GM23248 (cell line): Measurements from ENCODE around the gene KDM2A. TPM values are rescaled to one million over a fixed set of nuclear protein-coding genes. Genes with fewer than 3 reads are reported as not detected.

ENCODE experiments used
- DNase-seq: peaks from one replicate; pipeline ENCODE4 v3.0.0-alpha.2; 2015
- H2AFZ ChIP-seq: fragments of 200-600 bp; sonication (generic); 2 replicates; pipeline ENCODE4 v1.6.1; 2016; ENCODE audit warnings: antibody characterized with exemption
- H3F3A ChIP-seq: fragments of 200-600 bp; sonication (generic); 2 replicates; pipeline ENCODE4 v1.6.1; 2016; ENCODE audit warnings: mild to moderate bottlenecking, antibody characterized with exemption, mixed run types; ENCODE audit not compliant: insufficient read depth
- H3K27ac ChIP-seq: fragments of 200-600 bp; sonication (generic); 2 replicates; pipeline ENCODE4 v1.5.1; 2016; ENCODE audit warnings: mild to moderate bottlenecking
- H3K27me3 ChIP-seq: fragments of 200-600 bp; sonication (generic); replicated peaks from 2 replicates; pipeline ENCODE4 v1.6.1; 2016; ENCODE audit warnings: mild to moderate bottlenecking; ENCODE audit not compliant: insufficient read depth
- H3K36me3 ChIP-seq: fragments of 200-600 bp; sonication (generic); 2 replicates; pipeline ENCODE4 v1.6.1; 2016; ENCODE audit warnings: low read depth, mild to moderate bottlenecking
- H3K4me1 ChIP-seq: fragments of 200-600 bp; sonication (generic); 2 replicates; pipeline ENCODE4 v1.6.1; 2016; ENCODE audit warnings: mild to moderate bottlenecking; ENCODE audit not compliant: insufficient read depth
- H3K4me2 ChIP-seq: fragments of 200-600 bp; sonication (generic); one replicate; pipeline ENCODE4 v1.6.1; 2016; ENCODE audit warnings: mild to moderate bottlenecking; ENCODE audit not compliant: unreplicated experiment
- H3K4me3 ChIP-seq: fragments of 200-600 bp; sonication (generic); 2 replicates; pipeline ENCODE4 v1.5.1; 2016; ENCODE audit warnings: mild to moderate bottlenecking
- H3K79me2 ChIP-seq: fragments of 200-600 bp; sonication (generic); 2 replicates; pipeline ENCODE4 v1.6.1; 2016; ENCODE audit warnings: mild to moderate bottlenecking; ENCODE audit not compliant: insufficient read depth
- H3K9ac ChIP-seq: fragments of 200-600 bp; sonication (generic); 2 replicates; pipeline ENCODE4 v1.6.1; 2016; ENCODE audit warnings: mild to moderate bottlenecking
- H3K9me2 ChIP-seq: fragments of 200-600 bp; sonication (generic); 2 replicates; pipeline ENCODE4 v1.6.1; 2016; ENCODE audit warnings: mixed run types, mild to moderate bottlenecking, moderate library complexity; ENCODE audit not compliant: insufficient read depth
- H3K9me3 ChIP-seq: fragments of 200-600 bp; sonication (generic); one replicate; pipeline ENCODE4 v1.6.1; 2017; ENCODE audit warnings: low read depth
- H4K20me1 ChIP-seq: fragments of 200-600 bp; sonication (generic); 2 replicates; pipeline ENCODE4 v1.6.0; 2016; ENCODE audit not compliant: insufficient read depth
- EZH2 ChIP-seq: fragments of 200-600 bp; sonication (generic); IDR thresholded peaks from 2 replicates; pipeline ENCODE4 v1.6.1; 2018; ENCODE audit warnings: antibody characterized with exemption, mild to moderate bottlenecking; ENCODE audit not compliant: insufficient read depth, poor library complexity, severe bottlenecking
- EZH2phosphoT487 ChIP-seq: fragments of 200-600 bp; sonication (generic); IDR thresholded peaks from 2 replicates; pipeline ENCODE4 v1.6.1; 2018; ENCODE audit warnings: antibody characterized with exemption, moderate library complexity, mild to moderate bottlenecking, low read depth; ENCODE audit not compliant: insufficient read depth
- WGBS, 2 experiments: methylation state at CpG; one replicate each; pipeline ENCODE4 v1.1.6; 2015 to 2017; ENCODE audit warnings: low lambda C conversion rate in 2 of 2, low coverage in 1 of 2; ENCODE audit errors: missing lambda C conversion rate in 2 of 2; 5-methylcytosine and 5-hydroxymethylcytosine counted together
- in situ Hi-C: fragments of 300-500 bp; cut with MboI; formaldehyde crosslinking; loops from 2 replicates; pipeline ENCODE4 v1.15.0; 2020
- polyA plus RNA-seq: library from polyadenylated mRNA; unstranded; fragments of >200 nt; fragmentation: Nextera tagmentation; extraction: Ambion mirVana; gene quantifications from 2 replicates; pipeline ENCODE4 v1.2.1, GENCODE V29; 2016
- total RNA-seq: library from RNA; depleted of rRNA; stranded (reverse); fragments of >200 nt; shearing (Covaris generic); gene quantifications from 2 replicates; pipeline ENCODE4 v1.2.3, GENCODE V29; 2014

KDM2A gene
- total and polyA plus RNA-seq, 2 experiments from 2014 or later, result 12.1 to 34.4 TPM

- H3K4me2 ChIP-seq, result no peak overlapping the region
- H3K9me3 ChIP-seq, result no peaks in the 10 kb centered on the region
- no peak for DNase-seq
- H3K9me2 ChIP-seq, result no peaks in the 10 kb centered on the region
- no peak overlapping the region for H3K9ac ChIP-seq
- no peaks in the 10 kb centered on the region for H3F3A ChIP-seq
- no peak overlapping the region for H3K27ac ChIP-seq
- in situ Hi-C loops, result no loop called here
- no peaks in the 10 kb centered on the region for H4K20me1 ChIP-seq
- H2AFZ ChIP-seq, result no peak overlapping the region
- H3K27me3 ChIP-seq, result no peaks in the 10 kb centered on the region
- no peaks in the 10 kb centered on the region for H3K36me3 ChIP-seq
- no peaks in the 10 kb centered on the region for H3K79me2 ChIP-seq
- H3K4me3 ChIP-seq, result no peak overlapping the region
- peaks cover 3% of the 10 kb centered on the region; the same call in 1 of the 2 replicates for H3K4me1 ChIP-seq
- WGBS, 2 experiments, result 90 to 91% methylated on average over 5 of the region's 5 CpGs
- no peak for TF ChIP-seq EZH2phosphoT487
- no peak for TF ChIP-seq EZH2
Observed at GRCh38 chr11:67085617-67086016, 33.4 kb upstream of the KDM2A start.

- Histone ChIP-seq H3K9me2 (no peaks in the 10 kb centered on the region), H3F3A (no peaks in the 10 kb centered on the region), H2AFZ (no peak overlapping the region), H3K79me2 (no peaks in the 10 kb centered on the region), H3K27ac (no peak overlapping the region), H3K4me3 (no peak overlapping the region), H4K20me1 (no peaks in the 10 kb centered on the region), H3K9ac (no peak overlapping the region), H3K4me1 (no peaks in the 10 kb centered on the region), H3K36me3 (no peaks in the 10 kb centered on the region), H3K4me2 (no peak overlapping the region), H3K27me3 (no peaks in the 10 kb centered on the region), H3K9me3 (no peaks in the 10 kb centered on the region)
- DNase-seq, result no peak
- no peak for TF ChIP-seq EZH2phosphoT487
- TF ChIP-seq EZH2, result no peak
- in situ Hi-C loops, result no loop called here
- 85 to 93% methylated on average over 8 of the region's 8 CpGs for WGBS, 2 experiments
Observed at GRCh38 chr11:67090717-67091116, 28.3 kb upstream of the KDM2A start.

- no peak overlapping the region for H3K4me3 ChIP-seq
- no peak overlapping the region for H2AFZ ChIP-seq
- H3K27ac ChIP-seq, result no peak overlapping the region
- H3K9me2 ChIP-seq, result no peaks in the 10 kb centered on the region
- DNase-seq, result no peak
- WGBS, 2 experiments, result 71 to 85% methylated on average over 1 of the region's 1 CpG
- H3F3A ChIP-seq, result no peaks in the 10 kb centered on the region
- no peaks in the 10 kb centered on the region for H3K9me3 ChIP-seq
- H3K9ac ChIP-seq, result no peak overlapping the region
- TF ChIP-seq EZH2 (no peak), EZH2phosphoT487 (no peak)
- H3K36me3 ChIP-seq, result no peaks in the 10 kb centered on the region
- no peaks in the 10 kb centered on the region for H3K79me2 ChIP-seq
- no peak overlapping the region for H3K4me2 ChIP-seq
- no peaks in the 10 kb centered on the region for H3K4me1 ChIP-seq
- in situ Hi-C loops, result no loop called here
- H4K20me1 ChIP-seq, result no peaks in the 10 kb centered on the region
- no peaks in the 10 kb centered on the region for H3K27me3 ChIP-seq
Observed at GRCh38 chr11:67095214-67095507, 23.9 kb upstream of the KDM2A start.

GRCh38 chr11:67098799-67099429 is 20.1 kb upstream of the KDM2A start:
- no peak for DNase-seq
- TF ChIP-seq EZH2phosphoT487 (no peak), EZH2 (no peak)
- H3K4me2 ChIP-seq, result no peak overlapping the region
- in situ Hi-C loops, result no loop called here
- no peak overlapping the region for H3K4me3 ChIP-seq
- H3K27me3 ChIP-seq, result no peaks in the 10 kb centered on the region
- no peak overlapping the region for H3K27ac ChIP-seq
- no peaks in the 10 kb centered on the region for H3K36me3 ChIP-seq
- WGBS, 2 experiments, result 54 to 57% methylated on average over 6 of the region's 6 CpGs
- H3F3A ChIP-seq, result no peaks in the 10 kb centered on the region
- no peaks in the 10 kb centered on the region for H4K20me1 ChIP-seq
- no peak overlapping the region for H2AFZ ChIP-seq
- no peaks in the 10 kb centered on the region for H3K9me3 ChIP-seq
- no peaks in the 10 kb centered on the region for H3K79me2 ChIP-seq
- H3K9me2 ChIP-seq, result no peaks in the 10 kb centered on the region
- H3K4me1 ChIP-seq, result no peaks in the 10 kb centered on the region
- no peak overlapping the region for H3K9ac ChIP-seq
